Hematopoietic multipotent progenitor cell treated with erythropoietin and hydrocortisone succinate and interleukin-3 and kit ligand, for 6 days (in vitro differentiated cells): ENCODE results near the gene SEC61A1.

Source experiments
- DNase-seq: peaks from one replicate; pipeline ENCODE4 v3.0.0-alpha.2; 2015

The SEC61A1 gene

DNA sequence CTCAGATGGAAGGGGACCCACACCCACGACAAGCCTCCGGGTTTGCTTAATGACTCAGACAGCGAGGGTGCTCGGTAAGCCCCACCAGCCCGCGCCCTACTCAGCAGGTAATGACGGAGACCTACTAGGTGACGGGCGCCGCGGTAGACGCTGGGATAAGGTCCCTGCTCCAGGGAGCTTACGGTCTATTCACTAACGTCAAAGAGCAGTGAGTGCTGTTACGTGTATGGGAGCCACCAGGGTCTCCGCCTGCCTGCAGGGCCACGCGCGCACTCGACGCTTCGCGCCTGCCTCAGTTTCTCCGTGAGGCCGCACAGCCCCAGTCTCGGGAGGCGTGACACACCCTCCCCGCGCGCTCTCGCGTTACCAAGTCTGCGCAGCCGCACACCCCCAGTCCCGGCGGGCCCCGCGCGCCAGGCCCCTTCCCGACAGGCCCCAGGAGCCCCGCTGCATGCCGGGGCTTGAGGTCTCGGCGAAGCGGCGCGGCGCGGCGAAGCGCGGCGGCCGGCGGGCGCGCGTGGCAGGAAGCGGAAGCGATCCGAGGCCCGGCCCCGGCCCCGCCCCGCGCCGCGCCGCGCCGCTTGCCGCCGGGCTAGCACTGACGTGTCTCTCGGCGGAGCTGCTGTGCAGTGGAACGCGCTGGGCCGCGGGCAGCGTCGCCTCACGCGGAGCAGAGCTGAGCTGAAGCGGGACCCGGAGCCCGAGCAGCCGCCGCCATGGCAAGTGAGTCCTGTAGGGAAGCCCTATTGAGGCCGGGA lies at the start of gene SEC61A1:
TSS of gene SEC61A1 (plus strand) at position 601 of the 758 bp plus-strand sequence. CDS start at position 717, 116 bp downstream.
- DNase-seq = peak; percentile 95

GRCh38 chr3:128004661-128005060 lies 47.6 kb upstream of the SEC61A1 start:
- DNase-seq = no peak

GRCh38 chr3:128006061-128007032 lies 45.9 kb upstream of the SEC61A1 start:
- no peak for DNase-seq

DNA sequence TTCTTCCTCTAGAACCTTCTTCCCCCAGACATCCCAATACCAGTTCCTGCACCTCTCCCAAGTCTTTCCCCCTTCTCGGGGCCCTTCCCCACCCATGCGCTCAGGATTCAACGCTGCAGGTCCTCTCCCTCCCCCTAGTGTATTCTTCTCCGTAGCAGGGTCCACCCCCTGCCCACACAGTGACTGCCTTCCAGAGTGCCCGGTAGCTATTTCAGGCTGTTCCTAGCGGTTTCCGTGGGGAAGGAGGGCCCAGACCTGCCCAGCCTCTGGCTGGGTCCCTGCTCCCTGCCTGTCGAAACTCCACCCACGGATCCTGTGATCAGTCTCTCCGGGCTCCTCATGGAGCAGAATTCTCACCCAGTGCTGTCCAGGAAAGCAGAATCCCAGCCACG lies 45.2 kb upstream of the SEC61A1 start:
- DNase-seq = no peak

DNA sequence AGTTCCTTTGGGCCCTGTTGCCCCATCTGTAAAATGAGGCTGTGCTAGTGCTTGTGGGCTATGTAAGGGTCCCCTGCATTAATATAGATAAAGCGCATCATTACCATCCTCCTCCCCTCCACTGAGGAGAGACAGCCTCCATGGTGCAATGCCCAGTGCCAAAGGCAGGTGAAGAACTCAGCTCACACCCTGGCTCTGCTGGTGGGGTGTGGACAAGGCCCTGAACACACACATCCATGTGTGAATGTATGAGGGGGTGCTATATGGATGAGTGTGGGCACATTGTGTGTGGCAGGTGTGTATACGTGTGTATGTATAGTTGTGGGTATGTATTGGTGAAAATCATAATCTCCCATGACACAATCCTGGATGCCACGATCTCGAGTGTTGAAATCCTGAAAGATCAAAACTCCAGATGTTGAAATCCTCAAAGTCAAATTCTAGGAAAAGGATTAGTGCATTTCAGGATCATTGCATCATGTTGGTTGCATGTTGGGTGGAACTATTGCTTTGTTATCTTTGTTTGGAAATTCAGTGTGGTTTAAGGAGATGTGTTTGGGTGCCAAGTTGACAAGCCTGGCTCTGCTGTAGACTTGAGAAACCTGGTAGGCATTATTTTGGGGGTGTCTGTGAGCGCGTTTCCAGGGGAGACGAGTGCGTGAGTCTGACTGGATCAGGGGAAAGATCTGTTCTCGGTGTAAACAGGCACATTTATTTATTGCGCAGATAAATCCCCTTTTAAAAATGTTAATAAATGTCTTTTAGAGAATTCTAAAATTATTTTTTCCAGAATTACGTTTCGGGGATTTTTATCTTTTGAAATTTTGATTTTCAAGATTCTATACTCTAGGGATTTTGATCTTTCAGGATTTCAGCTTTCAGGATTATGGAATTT lies 42.0 kb upstream of the SEC61A1 start:
- no peak for DNase-seq

- DNase-seq = peak; percentile 38
Observed at GRCh38 chr3:128011140-128011539, 41.1 kb upstream of the SEC61A1 start.

- DNase-seq = no peak
Observed at GRCh38 chr3:128012050-128012449, 40.2 kb upstream of the SEC61A1 start.

GRCh38 chr3:128014548-128014947 lies 37.7 kb upstream of the SEC61A1 start:
- no peak for DNase-seq

GRCh38 chr3:128016502-128016901 lies 35.7 kb upstream of the SEC61A1 start:
- no peak for DNase-seq

DNA sequence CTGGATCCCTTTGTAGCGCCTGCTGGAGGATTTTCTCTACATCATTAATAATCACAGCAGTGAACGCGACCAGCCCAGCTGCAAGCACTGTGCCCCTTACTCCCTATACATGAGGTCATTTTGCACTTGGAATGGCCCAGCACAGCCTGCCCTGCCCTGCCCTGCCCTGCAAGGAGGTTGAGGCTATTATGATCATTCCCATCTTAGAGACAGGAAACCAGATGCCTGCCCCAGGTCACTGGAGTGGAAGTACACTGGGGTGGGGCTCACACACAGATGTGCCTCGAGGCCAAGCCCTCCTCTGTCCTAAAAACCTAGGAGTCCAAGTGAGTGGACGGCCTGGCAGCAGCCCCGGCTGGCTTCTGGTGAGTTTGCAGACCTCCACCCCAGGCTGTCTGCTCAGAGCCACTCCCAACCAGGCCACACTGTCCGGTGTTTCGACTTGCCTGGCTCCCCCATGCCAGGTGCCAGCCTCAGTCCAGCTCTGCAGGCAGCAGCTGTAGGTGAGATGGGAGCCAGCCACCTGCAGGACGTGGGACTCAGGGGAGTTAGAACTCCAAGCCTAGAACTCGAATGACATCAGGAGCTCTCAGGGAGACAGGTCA lies 30.4 kb upstream of the SEC61A1 start:
- no peak for DNase-seq

DNA sequence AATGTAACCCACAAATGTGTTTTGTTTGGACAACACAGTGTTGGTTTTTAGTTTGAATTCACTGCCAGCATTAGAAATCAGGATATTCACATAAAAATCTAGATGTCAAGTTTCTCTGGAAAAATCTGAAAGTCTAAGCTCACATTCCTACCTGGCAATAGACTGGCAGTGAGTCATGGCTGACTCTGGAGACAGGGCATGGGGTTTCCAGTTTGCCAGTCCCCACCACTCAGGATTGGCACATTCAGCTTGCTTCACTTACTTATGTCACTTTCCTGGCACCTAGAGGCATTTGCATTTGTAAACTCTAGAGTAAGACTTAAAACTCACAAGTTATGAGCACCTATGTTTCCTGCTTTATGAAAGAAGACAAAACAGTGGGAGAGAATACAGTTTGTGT lies 19.1 kb upstream of the SEC61A1 start:
- DNase-seq = no peak

GRCh38 chr3:128036119-128036518 lies 16.1 kb upstream of the SEC61A1 start:
- no peak for DNase-seq

DNA sequence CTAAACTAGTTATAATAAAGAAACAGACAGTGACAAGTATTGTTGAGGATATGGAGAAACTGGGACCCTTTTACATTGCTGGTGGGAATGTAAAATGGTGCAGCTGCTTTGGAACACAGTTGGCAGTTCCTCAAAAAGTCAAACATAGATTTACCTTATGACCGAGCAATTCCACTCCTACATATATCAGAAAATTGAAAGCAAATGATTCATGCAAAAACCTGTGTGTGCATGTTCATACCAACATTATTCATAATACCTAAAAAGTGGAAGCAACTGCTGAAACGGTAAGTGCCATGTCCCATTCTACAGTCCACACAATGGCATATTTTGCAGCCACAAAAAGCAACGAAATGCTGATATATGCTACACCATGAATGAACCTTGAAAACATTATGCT lies 12.2 kb upstream of the SEC61A1 start:
- DNase-seq = no peak

DNA sequence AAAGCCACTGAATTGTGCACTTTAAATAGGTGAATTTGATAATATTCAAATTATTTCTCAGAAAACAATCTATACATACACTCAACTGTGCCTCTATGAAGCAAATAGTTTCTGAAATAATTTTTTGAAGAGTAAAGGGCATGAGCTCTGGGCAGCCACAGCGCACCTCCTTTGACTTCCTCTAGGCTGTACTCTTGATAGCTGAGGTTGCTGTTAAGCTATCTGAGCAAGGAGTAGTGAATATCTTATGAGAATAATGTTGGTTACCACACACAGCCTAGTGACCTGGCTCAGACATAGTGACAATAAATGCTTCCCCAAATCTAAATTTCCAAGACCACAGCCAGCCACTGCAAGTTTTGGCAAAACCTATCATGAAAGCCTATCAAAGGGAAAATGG lies 11.6 kb upstream of the SEC61A1 start:
- DNase-seq = no peak

DNA sequence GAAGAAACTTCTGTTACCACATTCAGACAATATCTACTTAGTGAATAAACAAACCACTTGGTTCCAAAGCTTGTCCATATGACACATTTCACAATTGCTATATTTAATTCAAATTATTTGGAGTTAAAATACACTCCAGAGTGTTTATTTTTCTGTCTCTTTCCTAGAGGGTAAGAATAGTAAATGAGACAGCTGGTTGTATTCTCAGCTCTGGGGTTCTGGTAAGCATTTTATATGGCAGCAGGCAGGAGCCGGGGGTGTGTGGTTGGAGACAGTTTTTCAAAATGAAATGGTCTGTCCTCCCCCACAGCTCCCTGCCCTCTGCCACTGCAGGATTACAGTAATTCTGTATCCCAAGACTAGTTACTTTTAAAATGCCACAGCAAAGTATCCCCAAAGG lies 10.9 kb upstream of the SEC61A1 start:
- DNase-seq = no peak

DNA sequence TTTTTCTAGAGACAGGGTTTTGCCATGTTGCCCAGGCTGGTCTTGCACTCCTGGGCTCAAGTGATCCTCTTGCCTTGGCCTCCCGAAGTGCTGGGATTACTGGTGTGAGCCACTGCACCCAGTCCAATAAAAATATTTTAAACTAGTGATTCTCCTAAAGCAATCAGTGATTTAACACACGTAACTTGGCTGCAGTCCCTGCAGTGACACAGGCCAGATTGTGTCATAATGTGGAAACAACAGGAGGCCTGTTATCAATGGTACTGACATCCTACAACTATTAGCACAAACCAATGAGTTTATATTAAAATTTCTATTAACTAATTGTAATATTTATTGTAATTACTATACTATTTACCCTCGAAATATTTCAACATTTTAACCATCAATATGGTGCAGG lies 1.6 kb upstream of the SEC61A1 start:
- no peak for DNase-seq

GRCh38 chr3:128051459-128051836 lies 789 bp upstream of the SEC61A1 start:
- DNase-seq = peak; percentile 30

DNA sequence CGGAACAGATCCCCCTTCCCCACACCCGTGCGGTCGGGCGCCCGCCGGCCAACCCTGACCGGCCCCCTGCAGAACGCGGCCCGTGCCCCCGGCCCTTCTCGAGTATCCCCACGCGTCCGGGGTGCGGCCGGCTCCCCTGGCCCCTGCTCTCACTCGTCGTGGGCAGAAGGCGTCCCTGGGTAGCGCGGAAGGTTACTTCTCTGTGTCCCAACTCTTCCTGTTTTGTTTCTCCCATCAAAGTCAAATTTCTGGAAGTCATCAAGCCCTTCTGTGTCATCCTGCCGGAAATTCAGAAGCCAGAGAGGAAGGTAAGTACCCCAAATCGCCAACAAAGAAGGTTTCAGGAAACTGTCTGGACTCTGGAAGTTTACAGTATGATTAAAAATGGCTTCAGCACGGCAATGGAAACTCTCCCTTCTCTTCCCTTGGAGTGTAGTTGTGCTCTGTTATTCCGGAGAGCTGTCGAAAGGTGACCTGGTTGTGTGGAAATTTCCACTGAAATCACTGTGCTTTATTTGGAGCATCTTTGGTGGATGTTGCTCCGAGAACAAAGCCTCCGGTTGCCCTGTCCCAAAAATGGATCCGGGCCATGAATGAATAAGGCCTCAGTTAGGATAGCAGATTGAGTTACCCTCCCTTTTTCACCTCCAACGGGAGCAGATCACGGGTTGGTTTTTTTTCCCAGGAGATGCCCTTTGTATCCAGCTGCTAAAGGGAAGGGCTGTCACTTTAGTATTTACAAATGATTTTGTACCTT lies 536 bp downstream of the SEC61A1 start:
- no peak for DNase-seq

DNA sequence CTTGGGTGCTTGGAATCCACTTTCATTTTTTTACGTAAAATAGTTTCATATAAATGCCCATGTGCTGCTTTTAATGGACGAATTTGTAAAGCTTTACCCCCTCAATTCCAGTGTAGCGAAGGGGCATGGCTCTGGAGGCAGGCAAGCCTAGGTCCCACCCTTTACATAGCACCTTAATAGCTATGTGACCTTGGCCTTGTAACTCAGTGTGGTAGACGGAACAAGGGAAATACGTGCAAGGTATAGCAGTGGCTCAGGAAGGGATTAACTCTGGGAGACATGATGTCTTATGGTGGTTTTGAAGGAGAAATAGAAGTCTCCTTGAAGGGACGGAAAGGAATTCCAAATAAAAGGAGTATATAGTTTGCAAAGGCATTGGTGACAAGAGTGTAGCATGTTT lies 1.4 kb downstream of the SEC61A1 start:
- no peak for DNase-seq

- no peak for DNase-seq
Observed at GRCh38 chr3:128054367-128054766, 2.1 kb downstream of the SEC61A1 start.

GRCh38 chr3:128056258-128056657 lies 4.0 kb downstream of the SEC61A1 start:
- no peak for DNase-seq
